WTC11 (cell line): Measurements from ENCODE around the gene C17orf67. TPM values are rescaled to one million over a fixed set of nuclear protein-coding genes. Genes with fewer than 3 reads are reported as not detected.

Experiments used
- ATAC-seq: fragments of 200-7000 bp; cut with Tn5 transposase; 2 replicates; pipeline ENCODE4 v1.10.0; 2021; ENCODE audit warnings: mild to moderate bottlenecking, moderate library complexity
- CTCF ChIA-PET: fragments of 300-600 bp; sonication (Branson Sonifier 250); formaldehyde crosslinking; loops from one replicate; lab custom pipeline; 2021; ENCODE audit warnings: antibody characterized with exemption; lab: Charles Lee
- POLR2A ChIA-PET: fragments of 350-600 bp; sonication (Branson Sonifier 250); formaldehyde crosslinking; loops from one replicate; lab custom pipeline; 2021; ENCODE audit warnings: antibody characterized with exemption; lab: Charles Lee
- DNase-seq: peaks from one replicate; pipeline ENCODE4 v3.0.0; 2021; ENCODE audit warnings: low spot score
- H3K27ac Mint-ChIP-seq: 2 replicates; pipeline ENCODE4 v1.8.0; 2021; ENCODE audit warnings: mixed read lengths
- H3K27me3 Mint-ChIP-seq: 2 replicates; pipeline ENCODE4 v1.8.0; 2021; ENCODE audit warnings: low read depth, mild to moderate bottlenecking, moderate library complexity, mixed read lengths
- H3K36me3 Mint-ChIP-seq: 2 replicates; pipeline ENCODE4 v1.8.0; 2021; ENCODE audit warnings: mixed read lengths
- H3K4me1 Mint-ChIP-seq: 2 replicates; pipeline ENCODE4 v1.8.0; 2022; ENCODE audit warnings: mixed read lengths
- H3K4me3 Mint-ChIP-seq: 2 replicates; pipeline ENCODE4 v1.8.0; 2021; ENCODE audit warnings: mild to moderate bottlenecking, moderate library complexity, mixed read lengths
- H3K9me3 Mint-ChIP-seq: 2 replicates; pipeline ENCODE4 v1.8.0; 2021; ENCODE audit warnings: mixed read lengths
- ATF1 ChIP-seq: sonication (generic); formaldehyde crosslinking; IDR thresholded peaks from 2 replicates; pipeline ENCODE4 v1.8.1; 2023; ENCODE audit warnings: mild to moderate bottlenecking, moderate library complexity, missing genetic modification reagents
- ATF2 ChIP-seq: sonication (generic); formaldehyde crosslinking; IDR thresholded peaks from 2 replicates; pipeline ENCODE4 v1.8.1; 2022; ENCODE audit warnings: low read depth, missing genetic modification reagents, borderline replicate concordance
- CREB1 ChIP-seq: sonication (generic); formaldehyde crosslinking; IDR thresholded peaks from 2 replicates; pipeline ENCODE4 v1.8.0; 2023; ENCODE audit warnings: mild to moderate bottlenecking, missing genetic modification reagents
- CTCF ChIP-seq: fragments of 200-600 bp; IDR thresholded peaks from 2 replicates; pipeline ENCODE4 v1.8.0; 2022; ENCODE audit warnings: antibody characterized with exemption
- GRHL2 ChIP-seq: fragments of 250-450 bp; sonication (Bioruptor Pico); IDR thresholded peaks from 2 replicates; pipeline ENCODE4 v1.8.0; 2022; ENCODE audit warnings: mild to moderate bottlenecking, moderate library complexity; ENCODE audit not compliant: insufficient replicate concordance, severe bottlenecking
- NR3C1 ChIP-seq: sonication (generic); formaldehyde crosslinking; conservative IDR thresholded peaks from 2 replicates; pipeline ENCODE4 v1.8.1; 2023; ENCODE audit warnings: low read depth, mild to moderate bottlenecking, missing genetic modification reagents
- RELA ChIP-seq: sonication (generic); formaldehyde crosslinking; IDR thresholded peaks from 2 replicates; pipeline ENCODE4 v1.8.1; 2022; ENCODE audit warnings: missing genetic modification reagents, mild to moderate bottlenecking, borderline replicate concordance
- SMAD4 ChIP-seq: sonication (generic); formaldehyde crosslinking; IDR thresholded peaks from 2 replicates; pipeline ENCODE4 v1.8.0; 2022; ENCODE audit warnings: mild to moderate bottlenecking, missing genetic modification reagents
- SOX15 ChIP-seq: fragments of 250-450 bp; sonication (Bioruptor Pico); IDR thresholded peaks from 2 replicates; pipeline ENCODE4 v1.9.0; 2021; ENCODE audit warnings: mild to moderate bottlenecking
- SP1 ChIP-seq: sonication (generic); formaldehyde crosslinking; conservative IDR thresholded peaks from 2 replicates; pipeline ENCODE4 v1.8.1; 2022; ENCODE audit warnings: missing genetic modification reagents
- STAT6 ChIP-seq: sonication (generic); formaldehyde crosslinking; conservative IDR thresholded peaks from 2 replicates; pipeline ENCODE4 v1.8.1; 2023; ENCODE audit warnings: mild to moderate bottlenecking, low read depth, missing genetic modification reagents, moderate library complexity
- TEAD1 ChIP-seq: sonication (generic); formaldehyde crosslinking; IDR thresholded peaks from 2 replicates; pipeline ENCODE4 v1.8.0; 2022; ENCODE audit warnings: mild to moderate bottlenecking, missing genetic modification reagents
- ZNF219 ChIP-seq: sonication (generic); formaldehyde crosslinking; IDR thresholded peaks from 2 replicates; pipeline ENCODE4 v1.8.0; 2023; ENCODE audit warnings: missing genetic modification reagents, mild to moderate bottlenecking, borderline replicate concordance
- ZNF232 ChIP-seq: sonication (generic); formaldehyde crosslinking; IDR thresholded peaks from 2 replicates; pipeline ENCODE4 v1.8.0; 2022; ENCODE audit warnings: mild to moderate bottlenecking, missing genetic modification reagents
- ZNF416 ChIP-seq: fragments of 250-450 bp; sonication (Bioruptor Pico); IDR thresholded peaks from 2 replicates; pipeline ENCODE4 v1.9.0; 2021; ENCODE audit warnings: mild to moderate bottlenecking, inconsistent platforms
- ZNF532 ChIP-seq: fragments of 250-450 bp; sonication (Bioruptor Pico); IDR thresholded peaks from 2 replicates; pipeline ENCODE4 v1.9.0; 2021; ENCODE audit warnings: mild to moderate bottlenecking, borderline replicate concordance
- ZSCAN18 ChIP-seq: fragments of 250-450 bp; sonication (Bioruptor Pico); IDR thresholded peaks from 2 replicates; pipeline ENCODE4 v2.1.2; 2022; ENCODE audit warnings: mild to moderate bottlenecking, moderate library complexity
- total RNA-seq: library from RNA; stranded (reverse); gene quantifications from 3 replicates; pipeline ENCODE4 v1.2.3, GENCODE V29; 2021
- TF ChIP-seq, protein P1 (sequence below): sonication (generic); formaldehyde crosslinking; IDR thresholded peaks from 2 replicates; pipeline ENCODE4 v1.8.0; 2022; ENCODE audit warnings: mild to moderate bottlenecking, missing genetic modification reagents

The C17orf67 gene
- total RNA-seq, 1 experiment from 2014 or later, result 3.3 TPM

DNA sequence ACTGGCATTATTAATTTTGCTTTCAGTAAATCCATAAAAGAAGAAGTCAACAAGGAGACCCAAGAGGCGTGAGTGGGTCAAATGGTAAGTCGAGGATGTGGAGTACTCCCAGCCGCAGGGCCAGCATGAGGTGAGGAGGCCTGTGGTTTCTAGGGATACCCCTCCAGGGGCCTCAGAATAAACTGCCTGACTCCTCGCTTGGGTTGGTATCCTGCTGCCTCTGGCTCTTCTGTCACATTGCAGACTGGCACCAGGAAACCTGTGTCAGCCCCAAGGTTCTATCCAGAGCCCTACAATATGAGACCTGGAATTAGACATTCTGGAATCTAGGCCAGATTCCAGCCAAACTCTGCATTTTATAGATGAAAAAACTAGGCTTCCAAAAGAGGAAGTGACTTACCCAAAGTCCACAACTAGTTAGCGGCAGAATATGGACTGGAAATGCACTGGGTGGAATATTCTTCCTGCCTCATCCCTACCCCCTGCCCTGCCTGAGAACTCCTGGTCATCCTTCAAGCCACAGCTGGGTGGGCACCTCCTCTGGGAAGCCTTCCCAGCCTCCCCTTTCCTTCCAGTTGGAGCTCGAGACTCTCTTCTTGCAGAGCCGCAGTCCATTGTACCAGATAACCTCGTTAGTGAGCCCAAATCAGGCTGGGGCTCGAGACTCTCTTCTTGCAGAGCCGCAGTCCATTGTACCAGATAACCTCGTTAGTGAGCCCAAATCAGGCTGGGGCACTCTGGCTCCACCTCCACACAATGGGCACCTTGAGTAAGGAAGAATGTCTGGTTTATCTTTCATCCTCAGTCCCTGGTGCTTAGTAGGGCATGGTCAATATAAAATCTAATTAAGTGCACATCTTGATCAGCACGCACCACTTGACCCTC, 22.6 kb downstream of the C17orf67 start:
- Mint-ChIP-seq H3K9me3 (no peaks in the 10 kb centered on the region), H3K36me3 (0 out of 2 replicates have a peak, but pooled peaks cover 3% of the 10 kb centered on the region), H3K4me3 (no peak overlapping the region), H3K27ac (no peak overlapping the region; the same call in 1 of the 2 replicates), H3K27me3 (no peaks in the 10 kb centered on the region), H3K4me1 (peaks cover 3% of the 10 kb centered on the region; the same call in 1 of the 2 replicates)
- DNase-seq, result no peak
- ATAC-seq, result no peak
- ChIA-PET POLR2A (no interaction called here), CTCF (no interaction called here)
- no peak for TF ChIP-seq SMAD4 (CRISPR knock-in tag)
- TF ChIP-seq CREB1 (CRISPR knock-in tag), result no peak
- no peak for TF ChIP-seq CTCF
- no peak for TF ChIP-seq NR3C1 (CRISPR knock-in tag)
- no peak for TF ChIP-seq STAT6 (CRISPR knock-in tag)
- no peak for TF ChIP-seq SP1 (CRISPR knock-in tag)
- no peak for TF ChIP-seq GRHL2 (CRISPR knock-in tag)
- TF ChIP-seq, protein P1, sequence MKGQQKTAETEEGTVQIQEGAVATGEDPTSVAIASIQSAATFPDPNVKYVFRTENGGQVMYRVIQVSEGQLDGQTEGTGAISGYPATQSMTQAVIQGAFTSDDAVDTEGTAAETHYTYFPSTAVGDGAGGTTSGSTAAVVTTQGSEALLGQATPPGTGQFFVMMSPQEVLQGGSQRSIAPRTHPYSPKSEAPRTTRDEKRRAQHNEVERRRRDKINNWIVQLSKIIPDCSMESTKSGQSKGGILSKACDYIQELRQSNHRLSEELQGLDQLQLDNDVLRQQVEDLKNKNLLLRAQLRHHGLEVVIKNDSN (CRISPR knock-in tag), result no peak

GRCh38 chr17:56810343-56810742, 23.4 kb downstream of the C17orf67 start:
- DNase-seq, result no peak
- H3K27me3 Mint-ChIP-seq, result no peaks in the 10 kb centered on the region
- no peak overlapping the region for H3K4me3 Mint-ChIP-seq
- no peak for ATAC-seq
- POLR2A ChIA-PET, result no interaction called here
- no peak overlapping the region for H3K27ac Mint-ChIP-seq
- H3K36me3 Mint-ChIP-seq, result 0 out of 2 replicates have a peak, but pooled peaks cover 3% of the 10 kb centered on the region
- CTCF ChIA-PET, result no interaction called here
- no peaks in the 10 kb centered on the region for H3K9me3 Mint-ChIP-seq
- H3K4me1 Mint-ChIP-seq, result peaks cover 3% of the 10 kb centered on the region; the same call in 1 of the 2 replicates
- TF ChIP-seq ZNF219 (CRISPR knock-in tag) (no peak), ATF2 (no peak), ZNF232 (CRISPR knock-in tag) (no peak), ZNF532 (no peak), ZSCAN18 (no peak), TEAD1 (no peak), ATF1 (CRISPR knock-in tag) (no peak), SMAD4 (CRISPR knock-in tag) (no peak), ZNF416 (CRISPR knock-in tag) (no peak), SOX15 (no peak), RELA (CRISPR knock-in tag) (no peak), STAT6 (CRISPR knock-in tag) (no peak)
